NCI-H146 treated with DMSO at 0.1 percent for 48 hours (cell line): ENCODE measurements around the gene CLEC19A.
A peak's percentile ranks its signal among the peaks of the same experiment; 100 is the strongest.

Experiments used
- DNase-seq: peaks from one replicate; lab custom pipeline; 2025; ENCODE audit not compliant: unreplicated experiment; lab: John Stamatoyannopoulos, UW

CLEC19A gene

GRCh38 chr16:19285431-19285830, at the start of gene CLEC19A:
Gene CLEC19A, plus strand, starts transcription at chr16:19285731. Its CDS starts 121 bp downstream, at chr16:19285852.
- no peak for DNase-seq

DNA sequence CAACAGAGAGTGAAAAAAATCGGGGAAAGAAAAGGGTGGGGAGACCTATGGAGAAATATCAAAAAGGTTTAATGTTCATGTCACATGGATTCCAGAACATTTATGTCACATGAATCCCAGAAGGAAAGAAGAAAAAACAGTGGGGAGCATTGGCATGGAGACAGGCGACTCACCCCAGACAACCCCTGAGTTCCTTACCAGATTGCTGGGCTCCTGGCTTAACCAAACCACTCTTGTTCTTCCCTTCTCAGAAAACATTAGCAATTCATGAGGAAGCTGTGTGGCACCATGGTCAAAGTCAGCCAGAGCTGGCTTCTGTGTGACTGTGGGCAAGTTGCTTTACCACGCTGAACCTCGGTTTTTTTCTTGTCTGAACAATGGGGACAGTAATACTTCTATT, 49.6 kb upstream of the CLEC19A start:
- no peak for DNase-seq

- no peak for DNase-seq
These were observed 48.8 kb upstream of the CLEC19A start for GRCh38 chr16:19236561-19237209.

GRCh38 chr16:19238406-19238805, 47.1 kb upstream of the CLEC19A start:
- no peak for DNase-seq

GRCh38 chr16:19239511-19240155, 45.9 kb upstream of the CLEC19A start:
- no peak for DNase-seq

DNA sequence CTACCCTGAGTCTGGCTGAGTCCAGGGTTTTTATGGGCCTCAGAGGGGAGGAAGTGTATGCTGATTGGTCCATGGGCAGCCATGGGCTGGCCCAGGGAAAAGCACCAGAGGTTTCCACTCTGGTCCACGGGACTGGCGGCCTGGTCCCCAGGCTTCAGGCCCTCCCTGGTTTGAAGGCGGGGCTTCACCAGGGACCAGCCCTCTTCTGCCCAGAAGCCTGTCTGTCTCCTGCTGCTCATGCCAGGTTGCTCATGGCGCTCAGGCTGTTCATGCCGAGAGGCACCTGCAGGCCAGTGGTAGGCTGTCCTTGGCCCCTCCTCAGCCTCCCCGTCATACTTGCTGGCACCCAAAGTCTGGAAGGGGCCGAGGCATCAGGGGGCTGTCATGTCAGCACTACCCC, 45.0 kb upstream of the CLEC19A start:
- DNase-seq = no peak

DNA sequence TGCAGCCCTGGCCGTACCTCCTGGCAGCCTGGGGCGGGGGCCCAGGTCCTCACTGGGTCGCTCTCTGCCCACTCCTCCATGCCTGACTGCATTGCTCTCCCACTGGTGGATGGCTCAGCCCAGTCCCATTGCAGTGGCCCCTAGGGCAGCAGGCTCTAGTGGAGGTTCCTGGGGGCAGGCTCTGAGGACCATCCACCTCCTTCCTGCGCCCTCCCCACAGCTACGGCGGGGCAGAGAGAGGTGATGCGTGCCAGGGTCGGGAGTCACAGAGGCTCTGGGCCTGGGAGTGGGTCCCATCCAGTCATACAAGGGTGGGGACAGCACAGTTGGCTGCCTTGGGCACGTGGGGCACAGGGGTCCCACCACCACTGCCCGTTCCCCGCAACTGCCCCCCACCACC, 44.0 kb upstream of the CLEC19A start:
- no peak for DNase-seq

- no peak for DNase-seq
These were observed 43.3 kb upstream of the CLEC19A start for GRCh38 chr16:19242186-19242585.

GRCh38 chr16:19242987-19243575, 42.5 kb upstream of the CLEC19A start:
- peak; percentile 29 for DNase-seq

DNA sequence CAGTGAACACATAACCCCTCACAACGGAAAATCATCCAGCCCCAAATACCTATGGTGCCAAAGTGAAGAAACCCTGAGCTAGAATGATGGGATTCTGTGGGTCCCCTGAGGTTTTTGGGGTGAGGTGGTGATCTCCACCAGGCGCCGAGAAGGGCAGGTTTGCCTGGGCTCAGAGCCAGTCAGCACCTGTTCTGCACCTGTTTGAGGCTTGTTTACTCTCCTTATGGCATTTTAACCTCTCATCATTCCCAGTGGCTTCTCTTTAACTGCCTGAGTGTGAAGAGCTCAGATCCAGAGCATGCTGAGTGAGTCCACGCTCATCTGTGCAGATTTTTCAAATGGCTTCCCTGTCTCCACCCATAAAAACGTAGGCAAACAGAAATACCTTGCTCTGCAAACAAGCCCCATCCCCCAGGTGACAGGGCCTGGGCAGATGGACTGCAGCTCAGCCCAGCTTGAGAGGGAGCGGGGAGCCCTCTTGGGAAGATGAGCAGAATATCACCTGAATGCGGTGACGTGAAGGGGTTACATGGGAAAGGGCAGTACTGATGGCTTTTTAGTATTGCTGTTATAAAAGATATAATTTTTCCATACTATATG, 40.1 kb upstream of the CLEC19A start:
- peak; percentile 99 for DNase-seq

DNA sequence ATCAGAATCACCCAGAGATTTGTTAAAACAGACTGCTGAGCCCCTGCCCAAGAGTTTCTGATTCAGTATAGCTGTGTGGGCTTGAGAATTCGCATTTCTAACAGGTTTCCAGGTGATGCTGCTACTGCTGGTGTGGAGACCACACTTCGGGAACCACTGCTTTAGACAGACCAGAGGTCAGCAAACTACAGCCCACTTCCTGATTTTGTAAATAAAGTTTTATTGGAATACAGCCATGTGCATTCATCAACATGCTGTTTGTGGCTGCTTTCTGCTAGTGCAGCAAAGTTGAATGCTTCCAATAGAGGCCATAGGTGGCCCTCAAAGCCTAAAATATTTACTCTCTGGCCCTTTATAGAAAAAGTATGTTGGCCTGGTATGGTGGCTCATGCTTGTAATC, 32.6 kb upstream of the CLEC19A start:
- DNase-seq = no peak

GRCh38 chr16:19254611-19255010, 30.9 kb upstream of the CLEC19A start:
- no peak for DNase-seq

- DNase-seq = no peak
These were observed 21.3 kb upstream of the CLEC19A start for GRCh38 chr16:19264123-19264673.

GRCh38 chr16:19265380-19265930, 20.1 kb upstream of the CLEC19A start:
- no peak for DNase-seq

GRCh38 chr16:19266774-19267173, 18.8 kb upstream of the CLEC19A start:
- no peak for DNase-seq

- DNase-seq = no peak
These were observed 16.4 kb upstream of the CLEC19A start for GRCh38 chr16:19269098-19269497.

DNA sequence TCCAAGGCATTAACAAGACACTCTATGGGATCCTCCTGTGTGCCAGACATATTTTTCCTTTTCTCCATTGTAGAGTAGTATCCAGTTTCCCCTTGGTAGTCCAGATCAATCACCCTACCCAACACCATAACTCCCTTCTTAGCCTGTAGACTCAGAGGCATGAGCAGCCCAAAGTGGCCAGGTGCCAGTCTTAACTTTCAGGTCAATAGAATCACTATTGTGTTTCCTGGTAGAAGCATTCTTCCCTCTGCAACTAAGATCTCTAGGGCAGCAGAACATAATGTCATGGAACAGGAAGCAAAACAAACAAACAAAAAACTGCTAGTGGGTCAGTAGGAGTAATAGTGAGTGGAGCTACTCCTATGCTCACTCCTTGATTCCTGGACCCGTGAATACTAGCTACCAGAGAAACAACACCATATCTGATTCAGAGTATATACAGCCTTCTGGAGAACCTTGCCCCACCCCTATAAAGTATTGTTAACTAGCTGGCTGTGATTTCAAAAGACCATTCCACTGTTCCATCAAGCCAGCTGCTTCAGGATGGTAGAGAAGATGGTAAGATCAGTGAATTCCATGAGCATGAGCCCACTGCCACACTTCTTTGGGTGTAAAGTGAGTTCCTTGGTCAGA, 11.2 kb upstream of the CLEC19A start:
- DNase-seq = no peak

DNA sequence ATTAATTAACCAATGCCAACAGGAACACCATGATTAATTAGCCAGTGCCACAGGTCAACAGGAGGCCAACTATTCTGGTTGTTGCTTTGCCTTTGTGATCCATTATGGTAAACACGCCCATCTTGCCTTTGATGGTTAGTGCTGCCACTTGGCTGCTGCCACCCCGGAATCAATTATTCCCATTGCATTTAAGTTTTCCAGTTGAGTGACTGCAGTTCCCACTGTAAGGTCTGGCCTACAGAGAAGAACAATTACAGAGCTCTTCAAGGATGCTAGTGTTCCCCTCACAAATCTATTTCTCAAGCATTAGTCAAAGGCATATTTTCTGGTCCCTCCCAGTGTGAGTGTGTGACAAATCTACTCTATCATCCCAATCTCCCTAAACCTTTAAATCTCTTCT, 7.1 kb upstream of the CLEC19A start:
- DNase-seq = no peak

DNA sequence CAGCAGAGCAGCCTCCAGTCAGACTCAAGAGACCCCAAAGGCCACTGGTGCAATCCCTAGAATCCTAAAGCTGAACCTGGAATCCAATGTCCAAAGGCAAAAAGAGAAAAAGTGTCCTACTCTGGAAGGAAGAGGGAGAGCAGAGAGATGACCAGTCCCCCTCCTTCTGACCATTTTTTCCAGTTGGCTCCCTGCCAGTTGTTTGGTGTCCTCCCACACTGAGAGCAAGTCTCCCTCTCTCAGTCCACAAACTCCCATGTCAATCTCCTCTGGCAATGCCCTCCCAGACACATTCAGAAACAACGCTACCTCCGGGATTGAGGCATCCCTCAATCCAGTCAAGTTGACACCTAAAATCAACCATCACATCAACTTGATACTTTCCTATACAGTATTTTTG, 4.3 kb upstream of the CLEC19A start:
- DNase-seq = no peak

DNA sequence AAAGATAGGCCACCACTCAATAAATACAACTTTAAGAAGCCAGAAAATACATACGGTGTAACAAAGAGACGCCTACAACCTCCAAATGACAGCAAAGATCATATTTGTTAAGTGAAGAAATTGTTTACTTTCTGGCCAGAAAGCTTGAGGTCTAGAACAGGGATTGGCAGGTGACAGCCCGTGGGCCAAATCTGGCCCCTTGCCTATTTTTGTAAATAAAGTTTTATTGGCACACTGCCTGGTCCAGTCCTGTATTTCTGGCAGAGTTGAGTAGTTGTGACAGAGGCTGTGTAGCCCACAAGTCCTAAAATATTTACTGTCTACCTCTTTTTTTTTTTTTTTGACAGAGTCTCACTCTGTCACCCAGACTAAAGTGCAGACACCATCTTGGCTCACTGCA, 3.4 kb upstream of the CLEC19A start:
- DNase-seq = no peak

DNA sequence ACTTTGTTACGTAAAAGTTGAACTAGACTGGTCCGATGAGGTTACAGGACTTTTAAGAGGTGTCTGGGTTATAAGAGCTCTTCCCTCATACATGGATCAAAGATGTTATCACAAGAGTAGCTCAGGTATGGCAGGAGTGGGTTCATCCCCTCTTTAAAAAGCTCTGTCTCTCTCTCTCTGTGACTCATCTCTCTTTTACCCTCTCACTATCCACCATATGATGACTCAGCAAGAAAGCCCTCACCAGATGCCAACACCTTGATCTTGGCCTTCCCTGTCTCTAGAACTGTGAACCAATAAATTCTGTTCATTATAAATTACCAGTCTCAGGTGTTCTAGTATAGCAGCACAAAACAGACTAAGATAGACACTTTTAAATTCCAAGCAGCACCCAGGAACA, 1.9 kb upstream of the CLEC19A start:
- no peak for DNase-seq
